ENCODE measurements around the gene AKR1C4. TPM values are rescaled to one million over a fixed set of nuclear protein-coding genes. Genes with fewer than 3 reads are reported as not detected.

The AKR1C4 gene
- total RNA-seq, 1 experiment from 2014 or later = not detected

DNA sequence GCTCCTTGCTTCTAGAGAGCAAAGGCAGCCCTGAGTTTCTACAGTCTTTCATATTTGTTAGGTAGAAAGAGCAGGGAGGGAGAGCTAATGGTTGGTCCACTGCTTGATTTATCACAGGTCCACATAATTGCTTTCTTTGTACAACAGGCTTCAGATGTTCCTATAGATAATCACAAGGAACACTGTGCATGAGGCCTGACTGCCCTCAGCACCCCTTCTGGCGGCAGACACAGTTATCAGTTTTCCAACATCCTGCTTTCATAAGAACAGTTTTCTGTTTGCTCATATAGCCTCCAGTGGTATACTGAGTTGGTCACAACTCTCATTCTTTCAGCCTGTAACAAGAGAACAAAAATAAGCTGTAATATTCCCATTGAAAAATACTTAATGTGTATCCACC lies 69.7 kb downstream of the AKR1C4 start:
- H3K79me1 ChIP-seq (ENCODE audit: insufficient read depth, low read depth, low read length, poor library complexity, severe bottlenecking) = no peaks in the 10 kb centered on the region
- H3K18ac ChIP-seq (ENCODE audit: insufficient read length, low read depth, low read length) = no peak overlapping the region
- no peaks in the 10 kb centered on the region; the same call in none of the 2 replicates for H3K27me3 Mint-ChIP-seq (ENCODE audit: low read depth)
- H3T11ph ChIP-seq (ENCODE audit: low read length) = no peak overlapping the region
- peaks cover 52 to 73% of the 10 kb centered on the region in 2 experiments for H3K9me3 Mint-ChIP-seq
- no peak overlapping the region for H3K27ac ChIP-seq (ENCODE audit: insufficient read length, low read depth, low read length)
- H3K4ac ChIP-seq (ENCODE audit: low read depth, low read length) = no peak overlapping the region
- no peaks in the 10 kb centered on the region for H3K27me3 ChIP-seq (ENCODE audit: insufficient read depth, low read length)
- no peak overlapping the region for H2BK120ac ChIP-seq (ENCODE audit: low read depth, low read length, poor library complexity, severe bottlenecking)
- H2AFZ ChIP-seq (ENCODE audit: low read length) = no peak overlapping the region
- no peak overlapping the region for H3K56ac ChIP-seq (ENCODE audit: insufficient read length, low read depth, low read length)
- H4K20me1 ChIP-seq (ENCODE audit: control insufficient read depth, insufficient read depth, insufficient read length) = no peaks in the 10 kb centered on the region
- H2BK5ac ChIP-seq (ENCODE audit: insufficient read length, low read length) = no peak overlapping the region
- H3K9me3 ChIP-seq (ENCODE audit: control insufficient read depth, low read depth, low read length) = no peaks in the 10 kb centered on the region
- H3K36me3 Mint-ChIP-seq (ENCODE audit: insufficient read depth in 1 of 3, low read depth in 3 of 3) = peaks cover 0 to 15% (median 0%) of the 10 kb centered on the region in 3 experiments; a peak in 5 of 7 replicates
- H4K91ac ChIP-seq (ENCODE audit: insufficient read length, low read depth, low read length) = no peak overlapping the region
- TF ChIP-seq, protein P1, sequence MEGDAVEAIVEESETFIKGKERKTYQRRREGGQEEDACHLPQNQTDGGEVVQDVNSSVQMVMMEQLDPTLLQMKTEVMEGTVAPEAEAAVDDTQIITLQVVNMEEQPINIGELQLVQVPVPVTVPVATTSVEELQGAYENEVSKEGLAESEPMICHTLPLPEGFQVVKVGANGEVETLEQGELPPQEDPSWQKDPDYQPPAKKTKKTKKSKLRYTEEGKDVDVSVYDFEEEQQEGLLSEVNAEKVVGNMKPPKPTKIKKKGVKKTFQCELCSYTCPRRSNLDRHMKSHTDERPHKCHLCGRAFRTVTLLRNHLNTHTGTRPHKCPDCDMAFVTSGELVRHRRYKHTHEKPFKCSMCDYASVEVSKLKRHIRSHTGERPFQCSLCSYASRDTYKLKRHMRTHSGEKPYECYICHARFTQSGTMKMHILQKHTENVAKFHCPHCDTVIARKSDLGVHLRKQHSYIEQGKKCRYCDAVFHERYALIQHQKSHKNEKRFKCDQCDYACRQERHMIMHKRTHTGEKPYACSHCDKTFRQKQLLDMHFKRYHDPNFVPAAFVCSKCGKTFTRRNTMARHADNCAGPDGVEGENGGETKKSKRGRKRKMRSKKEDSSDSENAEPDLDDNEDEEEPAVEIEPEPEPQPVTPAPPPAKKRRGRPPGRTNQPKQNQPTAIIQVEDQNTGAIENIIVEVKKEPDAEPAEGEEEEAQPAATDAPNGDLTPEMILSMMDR (conservative IDR thresholded peaks at IDR 0.05) = no peak
- WGBS (ENCODE audit: extremely low coverage, insufficient read length, low lambda C conversion rate) = no CpG with 5 or more reads among the region's 1 CpG
- no peak overlapping the region for H3K27ac Mint-ChIP-seq
- H3K23ac ChIP-seq (ENCODE audit: insufficient read length, low read depth, low read length) = no peak overlapping the region
- H3K4me1 ChIP-seq (ENCODE audit: insufficient read depth, low read length) = no peaks in the 10 kb centered on the region
- no peak for DNase-seq
- H2BK12ac ChIP-seq (ENCODE audit: insufficient read length, low read depth, low read length) = no peak overlapping the region
- no peaks in the 10 kb centered on the region for H3K4me1 Mint-ChIP-seq
- no peak overlapping the region for H2BK20ac ChIP-seq (ENCODE audit: low read depth, low read length, poor library complexity, severe bottlenecking)
- no peak overlapping the region for H3K14ac ChIP-seq (ENCODE audit: insufficient read depth, low read length)
- no peak overlapping the region for H3K9ac ChIP-seq (ENCODE audit: extremely low read depth, insufficient read length, low read length)
- no peaks in the 10 kb centered on the region for H3K23me2 ChIP-seq (ENCODE audit: insufficient read length, low read depth, low read length, poor library complexity, severe bottlenecking)
- no peak overlapping the region for H2AK5ac ChIP-seq (ENCODE audit: insufficient read length, low read length)
- H4K8ac ChIP-seq (replicated peaks; ENCODE audit: insufficient read length, low read depth, low read length) = no peak overlapping the region
- no peak overlapping the region for H3K4me2 ChIP-seq (ENCODE audit: insufficient read depth, insufficient read length, low read length)
- H3K79me2 ChIP-seq (ENCODE audit: insufficient read depth, low read length) = no peaks in the 10 kb centered on the region
- no peak overlapping the region for H4K5ac ChIP-seq (ENCODE audit: insufficient read length, low read depth, low read length)
- H3K4me3 Mint-ChIP-seq = no peak overlapping the region
- no peak overlapping the region for H2BK15ac ChIP-seq (ENCODE audit: low read depth, low read length)

All from H9 (cell line).